GM23338 (cell line): ENCODE data around the gene RBM33. TPM values are rescaled to one million over a fixed set of nuclear protein-coding genes. Genes with fewer than 3 reads are reported as not detected.

Experiments
- ATAC-seq: fragments of 200-7000 bp; cut with Tn5 transposase; 3 replicates; pipeline ENCODE4 v1.9.1; 2020
- DNase-seq: peaks from one replicate; pipeline ENCODE4 v3.0.0-alpha.2; 2015; ENCODE audit warnings: low spot score
- H2AFZ ChIP-seq: fragments of 200-600 bp; sonication (generic); 2 replicates; pipeline ENCODE4 v1.8.0; 2016; ENCODE audit warnings: antibody characterized with exemption, mild to moderate bottlenecking, moderate library complexity
- H3F3A ChIP-seq: fragments of 200-600 bp; sonication (generic); replicated peaks from 2 replicates; pipeline ENCODE4 v1.8.0; 2017; ENCODE audit warnings: antibody characterized with exemption, mixed run types, low read depth
- H3K27ac ChIP-seq: fragments of 200-600 bp; sonication (generic); 2 replicates; pipeline ENCODE4 v1.6.1; 2016; ENCODE audit warnings: low read depth
- H3K27me3 ChIP-seq: fragments of 200-600 bp; sonication (generic); 2 replicates; pipeline ENCODE4 v1.8.0; 2016; ENCODE audit warnings: mild to moderate bottlenecking, mixed run types, moderate library complexity; ENCODE audit not compliant: insufficient read depth
- H3K36me3 ChIP-seq: fragments of 200-600 bp; sonication (generic); 2 replicates; pipeline ENCODE4 v1.8.0; 2016; ENCODE audit warnings: mild to moderate bottlenecking; ENCODE audit not compliant: insufficient read depth
- H3K4me1 ChIP-seq: fragments of 200-600 bp; sonication (generic); 2 replicates; pipeline ENCODE4 v1.8.0; 2016; ENCODE audit warnings: mild to moderate bottlenecking, moderate library complexity; ENCODE audit not compliant: insufficient read depth
- H3K4me2 ChIP-seq: fragments of 200-600 bp; sonication (generic); 2 replicates; pipeline ENCODE4 v1.7.1; 2017; ENCODE audit warnings: mixed run types
- H3K4me3 ChIP-seq: fragments of 200-600 bp; sonication (generic); 2 replicates; pipeline ENCODE4 v1.6.1; 2016; ENCODE audit warnings: mixed run types
- H3K79me2 ChIP-seq: fragments of 200-600 bp; sonication (generic); replicated peaks from 2 replicates; pipeline ENCODE4 v1.8.0; 2017; ENCODE audit warnings: mild to moderate bottlenecking; ENCODE audit not compliant: insufficient read depth
- H3K9me2 ChIP-seq: fragments of 200-600 bp; sonication (generic); 2 replicates; pipeline ENCODE4 v1.8.0; 2017; ENCODE audit not compliant: insufficient read depth
- H4K20me1 ChIP-seq: fragments of 200-600 bp; sonication (generic); replicated peaks from 2 replicates; pipeline ENCODE4 v1.8.0; 2017; ENCODE audit warnings: mild to moderate bottlenecking; ENCODE audit not compliant: insufficient read depth
- H3K27ac Mint-ChIP-seq: 2 replicates; pipeline ENCODE4 v1.8.0; 2020; ENCODE audit warnings: inconsistent platforms, mild to moderate bottlenecking, moderate library complexity, mixed read lengths
- H3K27me3 Mint-ChIP-seq: 3 replicates; pipeline ENCODE4 v1.8.0; 2022; ENCODE audit warnings: low read depth, mild to moderate bottlenecking, moderate library complexity, mixed read lengths, inconsistent platforms; ENCODE audit not compliant: insufficient read depth, poor library complexity
- H3K36me3 Mint-ChIP-seq: 3 replicates; pipeline ENCODE4 v1.8.0; 2021; ENCODE audit warnings: low read depth, mild to moderate bottlenecking, inconsistent platforms, moderate library complexity, mixed read lengths
- H3K4me1 Mint-ChIP-seq: 3 replicates; pipeline ENCODE4 v1.8.0; 2020; ENCODE audit warnings: mild to moderate bottlenecking, inconsistent platforms, mixed read lengths
- H3K4me3 Mint-ChIP-seq: 3 replicates; pipeline ENCODE4 v1.8.0; 2021; ENCODE audit warnings: moderate library complexity, mild to moderate bottlenecking, inconsistent platforms, mixed read lengths
- H3K9me3 Mint-ChIP-seq: 3 replicates; pipeline ENCODE4 v1.8.0; 2020; ENCODE audit warnings: moderate library complexity, mild to moderate bottlenecking, inconsistent platforms, mixed read lengths
- EZH2 ChIP-seq: fragments of 200-600 bp; sonication (generic); IDR thresholded peaks from one replicate; pipeline ENCODE4 v1.8.0; 2017; ENCODE audit warnings: antibody characterized with exemption, mild to moderate bottlenecking, low read depth; ENCODE audit not compliant: unreplicated experiment
- EZH2phosphoT487 ChIP-seq: fragments of 200-600 bp; sonication (generic); IDR thresholded peaks from one replicate; pipeline ENCODE4 v1.8.1; 2018; ENCODE audit warnings: antibody characterized with exemption; ENCODE audit not compliant: unreplicated experiment
- JUNB ChIP-seq: IDR thresholded peaks from one replicate; pipeline ENCODE4 v1.6.1; 2016; ENCODE audit warnings: antibody characterized with exemption; ENCODE audit not compliant: unreplicated experiment
- NANOG ChIP-seq: IDR thresholded peaks from 2 replicates; pipeline ENCODE4 v1.6.1; 2016; ENCODE audit warnings: antibody characterized with exemption, borderline replicate concordance
- REST ChIP-seq: IDR thresholded peaks from one replicate; pipeline ENCODE4 v1.6.1; 2018; ENCODE audit warnings: antibody characterized with exemption; ENCODE audit not compliant: unreplicated experiment
- ZNF114 ChIP-seq: fragments of 250-450 bp; sonication (Bioruptor Pico); IDR thresholded peaks from 2 replicates; pipeline ENCODE4 v1.5.0; 2020; ENCODE audit warnings: mild to moderate bottlenecking, moderate library complexity
- ZNF331 ChIP-seq: fragments of 250-450 bp; sonication (Bioruptor Pico); IDR thresholded peaks from 2 replicates; pipeline ENCODE4 v1.5.0; 2020; ENCODE audit warnings: low read depth, mild to moderate bottlenecking, moderate library complexity
- polyA plus RNA-seq: library from polyadenylated mRNA; unstranded; fragments of >200 nt; fragmentation: Nextera tagmentation; extraction: Ambion mirVana; gene quantifications from 2 replicates; pipeline ENCODE4 v1.2.1, GENCODE V29; 2016
- total RNA-seq: library from RNA; depleted of rRNA; stranded (reverse); fragments of >200 nt; shearing (Covaris generic); gene quantifications from 2 replicates; pipeline ENCODE4 v1.2.3, GENCODE V29; 2014

The RBM33 gene
- total and polyA plus RNA-seq, 2 experiments from 2014 or later = 47.7 to 94.7 TPM

GRCh38 chr7:155774947-155775346 is 130.5 kb downstream of the RBM33 start:
- Histone ChIP-seq H2AFZ (no peak overlapping the region), H3F3A (no peaks in the 10 kb centered on the region), H4K20me1 (peaks cover 11% of the 10 kb centered on the region), H3K27ac (0 out of 2 replicates have a peak overlapping the region, but pooled peaks have one; percentile 26), H3K27me3 (no peaks in the 10 kb centered on the region), H3K4me1 (no peaks in the 10 kb centered on the region), H3K79me2 (0 out of 2 replicates have a peak, but pooled peaks cover 5% of the 10 kb centered on the region), H3K4me3 (no peak overlapping the region), H3K9me2 (no peaks in the 10 kb centered on the region), H3K36me3 (peaks cover 31% of the 10 kb centered on the region), H3K4me2 (no peak overlapping the region)
- H3K4me3 Mint-ChIP-seq = no peak overlapping the region
- no peaks in the 10 kb centered on the region for H3K9me3 Mint-ChIP-seq
- ATAC-seq = no peak
- peaks cover 9% of the 10 kb centered on the region for H3K4me1 Mint-ChIP-seq
- peaks cover 2% of the 10 kb centered on the region for H3K27me3 Mint-ChIP-seq
- H3K36me3 Mint-ChIP-seq = peaks cover 27% of the 10 kb centered on the region
- DNase-seq = no peak
- TF ChIP-seq NANOG = no peak
- no peak for TF ChIP-seq EZH2phosphoT487
- no peak overlapping the region for H3K27ac Mint-ChIP-seq

- Histone ChIP-seq H3K27ac (no peak overlapping the region), H3K4me1 (no peaks in the 10 kb centered on the region), H4K20me1 (peaks cover 8% of the 10 kb centered on the region), H3K79me2 (0 out of 2 replicates have a peak, but pooled peaks cover 5% of the 10 kb centered on the region), H3K36me3 (peaks cover 27% of the 10 kb centered on the region), H3K9me2 (no peaks in the 10 kb centered on the region), H3K4me2 (no peak overlapping the region), H2AFZ (no peak overlapping the region), H3F3A (no peaks in the 10 kb centered on the region), H3K27me3 (no peaks in the 10 kb centered on the region), H3K4me3 (no peak overlapping the region)
- Mint-ChIP-seq H3K4me1 (peaks cover 13% of the 10 kb centered on the region), H3K27ac (no peak overlapping the region), H3K36me3 (peaks cover 24% of the 10 kb centered on the region; the same call in 2 of the 3 replicates), H3K9me3 (no peaks in the 10 kb centered on the region), H3K4me3 (no peak overlapping the region), H3K27me3 (peaks cover 4% of the 10 kb centered on the region)
- no peak for TF ChIP-seq JUNB
- no peak for TF ChIP-seq EZH2
- DNase-seq (no peak), ATAC-seq (no peak)
Measured at GRCh38 chr7:155775691-155776090, 131.2 kb downstream of the RBM33 start.

GRCh38 chr7:155776606-155777005 is 132.1 kb downstream of the RBM33 start:
- no peaks in the 10 kb centered on the region for H3F3A ChIP-seq
- no peaks in the 10 kb centered on the region for H3K9me3 Mint-ChIP-seq
- no peak for TF ChIP-seq EZH2phosphoT487
- TF ChIP-seq EZH2 = no peak
- no peak for TF ChIP-seq ZNF331
- no peak for TF ChIP-seq ZNF114 (CRISPR knock-in tag)
- no peak for TF ChIP-seq REST

More at GRCh38 chr7:155776606-155777005, 132.1 kb downstream of the RBM33 start:
- Mint-ChIP-seq H3K27ac (peak overlapping the region; percentile 53; the same call in 1 of the 2 replicates), H3K27me3 (peaks cover 9% of the 10 kb centered on the region), H3K4me1 (peaks cover 21% of the 10 kb centered on the region), H3K36me3 (peaks cover 25% of the 10 kb centered on the region; the same call in 2 of the 3 replicates), H3K4me3 (no peak overlapping the region)
- H3K4me2 ChIP-seq = no peak overlapping the region
- H3K36me3 ChIP-seq = peaks cover 22% of the 10 kb centered on the region
- H3K27ac ChIP-seq = no peak overlapping the region
- H3K27me3 ChIP-seq = no peaks in the 10 kb centered on the region
- DNase-seq (no peak), ATAC-seq (no peak)
- no peaks in the 10 kb centered on the region; the same call in 1 of the 2 replicates for H3K4me1 ChIP-seq
- H4K20me1 ChIP-seq = peaks cover 8% of the 10 kb centered on the region
- H3K9me2 ChIP-seq = no peaks in the 10 kb centered on the region
- no peak overlapping the region for H2AFZ ChIP-seq
- no peak overlapping the region for H3K4me3 ChIP-seq
- H3K79me2 ChIP-seq = 0 out of 2 replicates have a peak, but pooled peaks cover 1% of the 10 kb centered on the region
